Panc1 (cell line): Measurements from ENCODE around the gene PPP1CA. TPM values are rescaled to one million over a fixed set of nuclear protein-coding genes. Genes with fewer than 3 reads are reported as not detected.

Experiments
- ATAC-seq: fragments of 200-7000 bp; cut with Tn5 transposase; 2 replicates; pipeline ENCODE4 v1.9.1; 2020; ENCODE audit warnings: mild to moderate bottlenecking, moderate library complexity
- BruUV-seq: library from RNA; stranded (reverse); fragments of 400-500 nt; replicated peaks from 2 replicates; lab custom pipeline; 2021; lab: Mats Ljungman, UMichigan
- CTCF ChIA-PET: fragments of 300-600 bp; sonication (Branson Sonifier 250); formaldehyde crosslinking; loops from one replicate; lab custom pipeline; 2022; ENCODE audit warnings: antibody characterized with exemption; lab: Charles Lee
- POLR2A ChIA-PET: fragments of 300-600 bp; sonication (Branson Sonifier 250); formaldehyde crosslinking; loops from one replicate; lab custom pipeline; 2022; ENCODE audit warnings: antibody characterized with exemption; lab: Charles Lee
- DNase-seq: peaks from one replicate; pipeline ENCODE4 v3.0.0-alpha.2; 2010; ENCODE audit warnings: low read depth, low spot score
- H3K27ac ChIP-seq: 2 replicates; pipeline ENCODE4 v1.5.1; 2011; ENCODE audit warnings: mild to moderate bottlenecking, low read length, inconsistent platforms
- H3K27me3 ChIP-seq: fragments of 200-500 bp; sonication (Bioruptor generic); 2 replicates; pipeline ENCODE4 v1.6.0; 2014; ENCODE audit warnings: low read length, inconsistent platforms; ENCODE audit not compliant: control insufficient read depth, insufficient read depth
- H3K36me3 ChIP-seq: fragments of 200-500 bp; sonication (Bioruptor generic); 2 replicates; pipeline ENCODE4 v1.5.1; 2014; ENCODE audit warnings: inconsistent platforms, mild to moderate bottlenecking, low read length, moderate library complexity; ENCODE audit not compliant: control insufficient read depth, insufficient read depth
- H3K4me1 ChIP-seq: 2 replicates; pipeline ENCODE4 v1.5.1; 2011; ENCODE audit warnings: inconsistent platforms, mild to moderate bottlenecking, low read length, moderate library complexity; ENCODE audit not compliant: control insufficient read depth, insufficient read depth
- H3K4me3 ChIP-seq, 2 experiments: 2 replicates each; pipeline ENCODE4 v1.5.1; 2011 to 2012; ENCODE audit warnings: low read depth in 2 of 2, low read length in 2 of 2, mild to moderate bottlenecking in 2 of 2, inconsistent platforms in 1 of 2, moderate library complexity in 1 of 2
- H3K9me3 ChIP-seq: fragments of 200-500 bp; sonication (Bioruptor generic); 2 replicates; pipeline ENCODE4 v1.5.1; 2014; ENCODE audit warnings: low read depth, mild to moderate bottlenecking, inconsistent platforms, low read length, moderate library complexity; ENCODE audit not compliant: control insufficient read depth, insufficient read depth
- CTCF ChIP-seq: fragments of 450-650 bp; IDR thresholded peaks from 2 replicates; pipeline ENCODE4 v1.5.1; 2017; ENCODE audit warnings: mild to moderate bottlenecking
- POLR2AphosphoS5 ChIP-seq: IDR thresholded peaks from 2 replicates; pipeline ENCODE4 v1.6.1; 2012; ENCODE audit warnings: mild to moderate bottlenecking, low read depth, low read length, moderate library complexity
- REST ChIP-seq, 2 experiments: IDR thresholded peaks; 2 replicates each; pipeline ENCODE4 v1.6.1; 2011 to 2012; ENCODE audit warnings: low read depth in 2 of 2, control low read depth in 1 of 2, low read length in 1 of 2, mild to moderate bottlenecking in 1 of 2, moderate library complexity in 1 of 2; ENCODE audit not compliant: insufficient read depth in 1 of 2
- SIN3A ChIP-seq: IDR thresholded peaks from 2 replicates; pipeline ENCODE4 v1.6.1; 2012; ENCODE audit warnings: low read depth, mild to moderate bottlenecking, low read length, moderate library complexity, borderline replicate concordance; ENCODE audit not compliant: insufficient read depth
- in situ Hi-C: cut with HindIII; loops from 2 replicates; pipeline ENCODE4 v1.10.0; 2016; ENCODE audit warnings: low sequenced_read_pairs, low pct_unique_long_range_greater_than_20kb
- intact Hi-C: fragments of 100-400 bp; cut with micrococcal nuclease; formaldehyde crosslinking; loops from one replicate; pipeline ENCODE4 v1.10.0; 2022; ENCODE audit not compliant: unreplicated experiment
- total RNA-seq: library from RNA; stranded (reverse); gene quantifications from one replicate; pipeline ENCODE4 v1.2.1, GENCODE V29; 2021; ENCODE audit not compliant: unreplicated experiment

PPP1CA gene
- total RNA-seq, 1 experiment from 2014 or later = 361 TPM

GRCh38 chr11:67433536-67434394, 32.1 kb upstream of the PPP1CA start:
- TF ChIP-seq CTCF = no peak
- no peak for TF ChIP-seq REST (IDR thresholded peaks at IDR 0.05; ENCODE audit: insufficient read depth in 1 of 2, low read depth in 2 of 2, low read length in 1 of 2)
- no peak for TF ChIP-seq POLR2AphosphoS5
- ChIA-PET CTCF (no interaction called here), POLR2A (no interaction called here)
- no TSS peak for BruUV-seq
- Histone ChIP-seq H3K4me3 (no peak overlapping the region), H3K9me3 (no peaks in the 10 kb centered on the region), H3K4me1 (peaks cover 48% of the 10 kb centered on the region), H3K36me3 (no peaks in the 10 kb centered on the region; the same call in 1 of the 2 replicates), H3K27ac (no peak overlapping the region), H3K27me3 (no peaks in the 10 kb centered on the region)
- DNase-seq = no peak
- no peak for ATAC-seq
- intact Hi-C loops (no loop called here), in situ Hi-C loops (no loop called here)

GRCh38 chr11:67432655-67433349, 31.1 kb upstream of the PPP1CA start:
- CTCF ChIA-PET = interaction anchor here (1.7 kb wide), 1 partner anchor 31 kb away, joined by 5 read pairs; the partner anchor contains the start of gene PPP1CA
- TF ChIP-seq REST (IDR thresholded peaks at IDR 0.05; ENCODE audit: insufficient read depth in 1 of 2, low read depth in 2 of 2, low read length in 1 of 2) = no peak
- no peak for TF ChIP-seq SIN3A
- TF ChIP-seq POLR2AphosphoS5 = no peak
- Histone ChIP-seq H3K27me3 (no peaks in the 10 kb centered on the region), H3K36me3 (no peaks in the 10 kb centered on the region; the same call in 1 of the 2 replicates), H3K9me3 (no peaks in the 10 kb centered on the region), H3K27ac (no peak overlapping the region), H3K4me1 (peaks cover 39% of the 10 kb centered on the region), H3K4me3 (no peak overlapping the region)
- DNase-seq = no peak
- in situ Hi-C loops = no loop called here
- intact Hi-C loops = no loop called here
- BruUV-seq = no TSS peak
- POLR2A ChIA-PET = no interaction called here
- no peak for ATAC-seq
